A549 treated with AZD9567 at 1 μM for 4 hours (cell line): Measurements from ENCODE around the gene SLC16A10. TPM values are rescaled to one million over a fixed set of nuclear protein-coding genes. Genes with fewer than 3 reads are reported as not detected.

Source experiments
- total RNA-seq: library from RNA; stranded (reverse); fragments of 200-300 nt; extraction: Qiagen RNA extraction; gene quantifications from 5 replicates; pipeline ENCODE4 v1.2.3, GENCODE V29; 2022; ENCODE audit not compliant: insufficient read depth

Gene SLC16A10
- 0.27 to 0.78 TPM (median 0.54 TPM) in 5 replicates for total RNA-seq

GRCh38 chr6:111087106-111087835 is at the start of gene SLC16A10:
SLC16A10 (plus strand) TSS chr6:111087503; CDS start chr6:111087753, 250 bp downstream.

Other genes starting within 250 kb of the SLC16A10 start
- 154 to 193 TPM (median 161 TPM) in 5 replicates for gene AMD1, start 212.7 kb upstream of the SLC16A10 start, total RNA-seq
- gene GTF3C6, start 128.8 kb upstream of the SLC16A10 start, total RNA-seq = 81.2 to 101 TPM (median 88.7 TPM) in 5 replicates
- 25.5 to 44.0 TPM (median 28.2 TPM) in 5 replicates for gene RPF2, start 105.5 kb upstream of the SLC16A10 start, total RNA-seq